Airway epithelial cell (primary cell): ENCODE data around the gene ASGR2. TPM values are rescaled to one million over a fixed set of nuclear protein-coding genes. Genes with fewer than 3 reads are reported as not detected.

Experiments
- total RNA-seq: library from RNA; depleted of rRNA; stranded (reverse); fragments of >200 nt; gene quantifications from 2 replicates; pipeline ENCODE4 v1.2.3, GENCODE V29; 2015

Gene ASGR2, protein sequence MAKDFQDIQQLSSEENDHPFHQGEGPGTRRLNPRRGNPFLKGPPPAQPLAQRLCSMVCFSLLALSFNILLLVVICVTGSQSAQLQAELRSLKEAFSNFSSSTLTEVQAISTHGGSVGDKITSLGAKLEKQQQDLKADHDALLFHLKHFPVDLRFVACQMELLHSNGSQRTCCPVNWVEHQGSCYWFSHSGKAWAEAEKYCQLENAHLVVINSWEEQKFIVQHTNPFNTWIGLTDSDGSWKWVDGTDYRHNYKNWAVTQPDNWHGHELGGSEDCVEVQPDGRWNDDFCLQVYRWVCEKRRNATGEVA
- not detected in 2 replicates for total RNA-seq

DNA sequence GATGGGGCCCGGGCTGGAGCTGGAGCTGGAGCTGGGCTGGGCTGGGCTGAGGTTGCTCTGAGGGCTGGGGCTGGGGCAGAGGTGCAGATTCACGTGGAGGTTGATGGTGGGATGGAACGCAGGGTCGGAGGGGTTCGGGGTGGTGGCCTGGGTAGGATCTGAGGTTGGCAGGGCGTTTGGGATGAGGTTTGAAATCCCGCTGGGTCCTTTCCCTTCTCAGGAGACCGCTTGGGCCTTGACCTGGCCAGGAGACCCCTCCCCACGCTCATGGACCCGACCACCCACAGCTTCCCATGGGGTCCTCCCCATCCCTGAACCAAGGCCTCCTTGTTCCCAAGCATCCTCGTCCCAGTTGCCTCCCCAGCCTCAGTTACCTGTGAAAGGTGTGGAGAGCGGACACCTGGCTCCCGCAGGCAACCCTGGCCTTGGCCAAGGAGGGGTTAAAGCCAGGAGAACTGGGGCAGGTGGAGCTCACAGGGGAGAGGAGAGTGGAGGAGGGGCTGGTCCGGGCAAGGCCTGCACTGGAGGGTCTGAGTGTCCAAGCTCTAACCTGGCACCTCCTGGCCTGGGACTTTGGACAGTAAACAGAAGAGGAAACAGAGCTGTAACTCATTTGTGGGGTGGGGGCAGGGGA is at the start of gene ASGR2:
TSS of gene ASGR2 (minus strand) at position 582 of the 634 bp plus-strand sequence. CDS start 582 bp downstream, outside the sequence.

DNA sequence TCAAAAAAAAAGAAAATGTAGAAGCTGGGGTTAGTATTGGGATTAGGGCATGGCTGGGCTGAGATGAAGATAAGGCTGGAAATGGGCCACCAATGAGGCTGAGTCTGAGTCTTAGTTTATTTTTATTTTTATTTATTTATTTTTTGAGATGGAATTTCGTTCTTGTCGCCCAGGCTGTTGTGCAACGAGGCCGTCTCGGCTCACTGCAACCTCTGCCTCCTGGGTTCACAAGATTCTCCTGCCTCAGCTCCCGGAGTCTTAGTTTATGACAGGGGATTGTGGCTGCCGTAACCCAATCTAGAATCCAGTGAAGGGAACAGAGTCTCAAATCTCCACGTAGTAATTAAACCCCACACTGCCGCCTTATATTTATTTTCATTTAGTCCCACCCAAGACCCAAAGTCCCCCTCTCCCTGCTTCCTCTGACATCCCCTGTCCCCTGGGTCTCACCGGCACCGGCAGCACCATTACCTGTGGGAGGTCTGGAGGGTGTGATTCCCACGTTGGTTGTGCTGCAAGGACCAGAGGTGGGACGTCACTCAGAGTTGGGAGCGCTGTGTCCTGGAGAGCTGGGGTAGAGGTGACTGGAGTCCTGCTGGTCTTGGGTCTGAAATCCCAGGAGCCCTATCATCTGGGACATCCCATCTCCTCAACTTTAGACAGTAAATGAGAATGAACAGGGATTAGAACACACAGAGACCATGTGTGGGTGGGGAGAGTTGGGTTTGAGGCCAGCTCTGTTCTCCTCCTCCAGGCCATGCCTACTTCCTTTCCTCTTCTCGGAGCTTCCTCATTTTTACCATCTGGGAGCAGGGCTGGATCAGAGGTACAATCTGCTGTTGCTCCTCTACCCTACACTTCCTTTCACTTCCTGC is 34.8 kb downstream of the ASGR2 start, which contains the start of gene CLEC10A:
TSS of gene CLEC10A (minus strand) at position 671 of the 875 bp plus-strand sequence. CDS start 1,439 bp downstream, outside the sequence.

Other genes starting within 250 kb of the ASGR2 start
- gene ALOX12, start 118.8 kb downstream of the ASGR2 start, total RNA-seq, result 2.5 and 3.1 TPM in 2 replicates
- 139 and 231 TPM in 2 replicates for gene RNASEK, start 102.2 kb downstream of the ASGR2 start, total RNA-seq
- gene BCL6B, start 91.8 kb downstream of the ASGR2 start, total RNA-seq, result not detected in 2 replicates
- 2.2 and 5.3 TPM in 2 replicates for gene SLC16A13, start 78.8 kb downstream of the ASGR2 start, total RNA-seq
- gene SLC16A11, start 70.7 kb downstream of the ASGR2 start, total RNA-seq, result 0.35 TPM in 1 of 2 replicates, not detected in the other
- gene CLEC10A, start 34.6 kb downstream of the ASGR2 start, total RNA-seq, result not detected in 2 replicates
- gene ASGR1, start 64.5 kb upstream of the ASGR2 start, total RNA-seq, result 0.21 TPM in 1 of 2 replicates, not detected in the other
- 4.4 and 6.6 TPM in 2 replicates for gene DLG4, start 105.0 kb upstream of the ASGR2 start, total RNA-seq
- gene ACADVL, start 105.1 kb upstream of the ASGR2 start, total RNA-seq, result 364 and 375 TPM in 2 replicates
- 44.9 and 52.6 TPM in 2 replicates for gene DVL2, start 119.7 kb upstream of the ASGR2 start, total RNA-seq
- 33.1 and 35.1 TPM in 2 replicates for gene PHF23, start 124.6 kb upstream of the ASGR2 start, total RNA-seq
- 309 and 347 TPM in 2 replicates for gene GABARAP, start 127.6 kb upstream of the ASGR2 start, total RNA-seq
- 21.6 and 47.5 TPM in 2 replicates for gene CTDNEP1, start 136.9 kb upstream of the ASGR2 start, total RNA-seq
- 38.4 and 42.1 TPM in 2 replicates for gene ELP5, start 137.4 kb upstream of the ASGR2 start, total RNA-seq
- 86.7 and 132 TPM in 2 replicates for gene CLDN7, start 147.7 kb upstream of the ASGR2 start, total RNA-seq
- 0.14 and 0.56 TPM in 2 replicates for gene SLC2A4, start 166.9 kb upstream of the ASGR2 start, total RNA-seq
- gene YBX2, start 179.8 kb upstream of the ASGR2 start, total RNA-seq, result 0.51 and 0.63 TPM in 2 replicates
- 554 and 701 TPM in 2 replicates for gene EIF5A, start 192.8 kb upstream of the ASGR2 start, total RNA-seq
- gene GPS2, start 200.5 kb upstream of the ASGR2 start, total RNA-seq, result 50.8 and 66.1 TPM in 2 replicates
- gene NEURL4, start 214.5 kb upstream of the ASGR2 start, total RNA-seq, result 13.4 and 22.5 TPM in 2 replicates
- 0.42 and 0.78 TPM in 2 replicates for gene ACAP1, start 221.7 kb upstream of the ASGR2 start, total RNA-seq
- gene KCTD11, start 237.3 kb upstream of the ASGR2 start, total RNA-seq, result 48.4 and 61.1 TPM in 2 replicates
- not detected in 2 replicates for gene TMEM95, start 240.3 kb upstream of the ASGR2 start, total RNA-seq